HG03060 (cell line): ENCODE data around the gene SIGLEC11.
"Not testable (repeated sequence)": the region's sequence is repeated elsewhere in the genome, so short reads cannot be mapped to it uniquely, and the experiment has no call there.

ENCODE experiments used
- ATAC-seq: cut with Tn5 transposase; IDR thresholded peaks from one replicate; pipeline ENCODE4 v1.9.1; 2021; ENCODE audit warnings: low read depth, moderate number of reproducible peaks; ENCODE audit not compliant: unreplicated experiment

SIGLEC11 gene

DNA sequence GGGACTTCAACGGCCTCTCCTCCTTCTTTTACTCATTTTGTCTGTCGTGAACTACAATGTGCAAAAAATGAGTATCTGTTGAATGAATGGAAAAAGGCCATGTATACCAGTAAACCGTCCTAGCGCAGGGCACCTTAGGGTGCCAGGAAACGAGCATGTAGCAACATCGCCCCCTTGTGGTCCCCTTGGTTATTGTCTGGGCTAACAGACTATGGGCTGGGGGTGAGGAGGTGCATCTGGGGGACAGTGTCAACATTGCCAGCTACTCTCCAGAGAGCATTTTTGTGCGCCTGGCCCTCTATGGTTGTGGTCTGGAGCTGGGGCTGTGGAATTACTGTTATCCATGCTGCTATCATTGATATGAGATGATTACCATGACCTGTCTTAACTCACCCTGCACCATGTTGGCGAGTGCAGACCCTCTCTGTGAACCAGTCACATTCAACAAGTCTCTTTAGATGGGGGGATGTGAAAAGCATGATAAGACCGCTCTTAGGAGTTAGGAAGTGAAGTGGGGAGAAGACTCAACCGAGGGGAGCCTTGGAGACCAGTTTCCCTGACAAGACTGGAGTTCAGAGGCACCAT is 22.8 kb upstream of the SIGLEC11 start:
- ATAC-seq, result no peak

DNA sequence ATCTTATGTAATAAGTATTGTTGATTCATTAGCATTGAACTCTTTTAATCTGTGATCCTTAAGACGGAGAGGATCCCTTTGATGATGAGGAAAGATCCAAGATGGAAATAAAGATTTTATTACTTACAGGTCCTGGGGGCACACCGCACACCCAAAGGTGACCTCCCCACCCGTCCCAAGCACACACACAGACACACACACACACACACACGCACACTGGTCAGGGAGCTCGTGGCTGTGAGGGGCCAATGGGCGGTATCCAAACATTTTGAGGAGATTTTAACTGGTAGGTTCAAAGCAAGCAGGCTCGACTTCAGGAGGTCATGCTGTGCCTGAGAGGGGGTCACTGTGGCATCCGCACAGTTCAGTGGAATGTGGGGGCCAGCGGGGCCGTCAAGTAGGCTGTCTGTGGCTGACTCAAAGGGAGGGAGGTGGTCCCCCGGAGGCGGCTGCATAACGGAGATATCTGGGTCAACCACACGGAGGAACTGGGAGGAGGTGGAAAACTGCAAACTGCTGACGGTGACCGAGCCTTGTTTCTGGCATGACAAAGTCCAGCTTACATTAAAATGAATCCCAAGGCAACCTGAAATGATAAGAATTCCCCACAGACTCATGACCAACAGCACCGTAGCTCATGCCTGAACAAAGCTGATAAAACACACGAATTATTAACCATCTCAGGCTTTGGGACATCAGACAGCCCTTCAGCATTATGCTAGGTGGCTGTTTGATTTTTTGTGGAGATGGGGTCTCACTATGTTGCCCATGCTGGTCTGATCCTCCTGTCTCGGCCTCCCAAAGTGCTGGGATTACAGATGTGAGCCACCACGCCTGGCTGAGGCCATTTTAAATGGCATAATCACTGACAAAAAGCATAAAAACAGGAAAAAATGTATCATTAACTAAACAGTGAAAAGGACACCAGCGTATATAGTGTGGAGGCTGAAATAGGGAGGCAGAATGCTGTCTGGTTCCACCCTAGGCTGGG is 20.9 kb upstream of the SIGLEC11 start:
- no peak for ATAC-seq

DNA sequence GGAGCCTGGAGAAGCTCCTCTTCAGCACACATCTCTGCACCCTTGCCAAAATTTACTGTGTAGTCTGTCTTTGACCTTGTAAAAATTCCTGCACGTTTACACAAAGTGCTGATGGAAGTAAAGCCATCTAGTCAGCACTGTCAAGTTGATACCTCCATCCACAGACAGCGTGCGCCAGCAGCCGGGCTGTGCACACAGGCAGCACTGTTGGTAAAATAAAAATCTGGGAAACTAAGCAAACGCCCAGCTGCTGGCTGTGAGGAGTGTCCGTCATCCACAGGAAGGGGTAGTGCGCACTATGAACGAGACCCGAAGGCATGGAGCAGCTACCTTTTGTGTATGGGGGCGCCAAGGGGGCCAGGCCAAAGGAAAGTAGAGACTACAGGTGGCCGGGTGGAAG is 17.4 kb upstream of the SIGLEC11 start:
- ATAC-seq, result no peak

DNA sequence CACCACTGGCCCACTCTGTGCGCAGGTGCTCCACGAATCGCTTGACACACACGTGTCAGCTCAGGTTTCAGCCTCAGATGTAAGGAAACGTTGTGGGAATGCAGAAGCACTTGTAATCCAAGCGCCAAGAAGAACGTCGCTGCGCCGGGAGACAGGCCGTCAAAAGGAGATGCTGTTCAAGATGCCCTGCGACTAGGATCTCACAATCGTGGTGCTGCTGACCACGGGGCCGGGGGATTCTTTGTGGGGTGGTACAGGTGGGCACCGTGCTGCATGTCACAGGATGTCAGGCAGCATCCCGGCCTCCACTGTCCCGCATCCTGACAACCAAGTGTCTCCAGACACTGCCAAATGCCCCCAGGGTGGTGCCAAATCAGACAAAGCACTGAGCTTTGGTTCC is 16.9 kb upstream of the SIGLEC11 start:
- ATAC-seq, result no peak

DNA sequence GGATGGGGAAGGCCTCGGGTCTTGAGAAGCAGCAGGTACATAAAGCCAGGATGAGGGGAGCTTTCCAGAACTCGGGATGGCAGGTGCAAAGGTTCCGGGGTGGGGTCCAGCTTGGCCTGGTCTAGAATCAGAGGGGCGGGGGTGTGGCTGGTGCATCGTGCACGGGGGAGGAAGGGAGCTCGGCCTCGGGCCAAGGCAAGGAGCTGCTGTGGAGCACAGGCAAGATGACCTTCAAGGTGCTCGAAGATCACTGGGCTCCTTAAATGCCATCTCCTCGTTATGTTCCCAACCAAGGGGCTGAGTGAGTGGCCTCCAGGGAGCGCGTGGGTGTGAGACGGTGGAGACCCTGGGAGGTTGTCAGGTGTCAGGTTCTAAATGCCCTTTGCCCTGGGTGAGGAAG is 16.1 kb upstream of the SIGLEC11 start:
- ATAC-seq, result no peak

DNA sequence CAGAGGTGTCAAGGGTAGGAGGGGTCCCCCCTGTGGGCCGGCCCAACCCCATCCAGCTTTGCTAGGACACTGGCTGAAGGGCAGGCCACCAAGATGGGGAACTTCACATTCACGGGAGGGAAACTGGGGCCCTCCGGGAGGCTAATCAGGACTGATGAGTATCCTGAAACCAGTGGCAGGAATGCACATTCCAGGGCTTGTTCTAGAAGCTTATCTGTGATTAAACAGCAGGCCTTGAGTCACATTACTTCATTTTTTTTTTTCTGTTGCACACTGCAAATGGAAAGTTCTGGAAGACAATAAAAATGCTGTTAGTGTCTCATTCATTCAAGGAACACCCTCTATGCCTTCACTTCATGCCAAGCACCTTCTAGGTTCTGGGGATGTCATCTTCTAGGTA is 15.5 kb upstream of the SIGLEC11 start:
- ATAC-seq, result no peak

DNA sequence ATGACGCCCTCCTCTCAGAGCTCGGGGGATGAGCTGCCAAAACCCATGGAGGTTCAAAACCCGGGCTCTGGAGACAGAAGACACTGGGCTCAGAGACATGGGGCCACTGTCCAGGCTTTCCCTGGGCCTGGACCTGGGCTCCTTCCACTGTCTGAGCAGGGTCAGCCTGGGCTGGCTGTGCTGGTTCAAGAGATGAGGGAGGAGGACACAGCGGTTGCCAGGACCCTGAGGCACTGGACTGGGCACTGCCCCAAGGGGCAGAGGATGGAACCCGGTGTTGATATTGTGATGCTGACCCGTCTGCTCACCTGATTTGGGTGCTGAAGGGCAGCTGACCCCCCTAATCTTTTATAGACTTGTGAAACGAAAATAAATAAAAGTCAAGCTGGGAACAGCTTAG is 14.1 kb upstream of the SIGLEC11 start:
- no peak for ATAC-seq

DNA sequence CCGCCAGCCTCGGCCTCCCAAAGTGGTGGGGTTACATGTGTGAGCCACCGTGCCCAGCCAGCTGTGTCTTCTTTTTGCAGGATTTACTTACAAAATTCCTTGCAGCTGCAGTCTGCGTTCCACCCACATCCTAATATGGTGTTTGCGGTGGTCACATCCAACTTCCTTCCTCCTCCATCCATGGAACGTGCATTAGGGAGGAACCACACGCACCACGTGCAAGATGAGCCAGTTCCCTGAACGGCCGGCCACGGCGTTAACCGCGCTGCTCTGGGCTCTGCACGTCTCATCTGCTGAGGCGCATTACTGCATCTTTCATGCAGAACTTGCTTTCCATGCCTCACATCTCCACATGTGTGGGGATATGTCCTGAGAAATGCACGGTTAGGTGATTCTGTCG is 13.0 kb upstream of the SIGLEC11 start:
- no peak for ATAC-seq

DNA sequence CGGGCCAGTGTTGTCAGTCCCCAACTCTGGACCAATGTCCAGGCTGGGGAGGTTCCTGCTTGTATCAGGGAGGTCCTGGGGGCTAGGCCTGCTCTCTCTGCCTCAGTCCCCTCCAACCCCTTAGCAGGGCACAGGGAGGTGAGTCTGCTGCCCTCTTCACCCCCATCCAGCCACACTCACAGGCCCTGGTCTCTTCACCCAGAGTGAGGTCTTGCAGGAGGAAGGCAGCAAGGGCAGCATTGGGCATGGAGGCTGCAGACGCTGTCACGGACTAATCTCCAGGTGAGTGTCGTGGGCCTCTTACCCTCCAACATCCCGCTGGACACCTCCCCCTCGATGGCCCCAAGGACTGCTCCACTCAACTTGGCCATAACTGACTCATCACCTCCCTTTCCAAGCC is 11.9 kb upstream of the SIGLEC11 start:
- ATAC-seq, result no peak

DNA sequence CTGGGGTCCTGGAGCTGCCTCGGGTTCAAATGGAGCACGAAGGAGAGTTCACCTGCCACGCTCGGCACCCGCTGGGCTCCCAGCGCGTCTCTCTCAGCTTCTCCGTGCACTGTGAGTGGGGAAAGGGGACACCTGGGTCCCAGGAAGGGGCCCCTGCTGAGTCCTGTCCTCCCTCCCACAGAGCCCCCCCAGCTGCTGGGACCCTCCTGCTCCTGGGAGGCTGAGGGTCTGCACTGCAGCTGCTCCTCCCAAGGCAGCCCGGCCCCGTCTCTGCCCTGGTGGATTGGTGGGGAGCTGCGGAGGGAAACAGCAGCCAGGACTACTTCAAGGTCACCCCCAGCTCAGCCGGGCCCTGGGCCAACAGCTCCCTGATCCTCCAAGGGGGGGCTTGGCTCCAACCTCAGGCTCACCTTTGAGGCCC is 11.0 kb upstream of the SIGLEC11 start:
- no peak for ATAC-seq

DNA sequence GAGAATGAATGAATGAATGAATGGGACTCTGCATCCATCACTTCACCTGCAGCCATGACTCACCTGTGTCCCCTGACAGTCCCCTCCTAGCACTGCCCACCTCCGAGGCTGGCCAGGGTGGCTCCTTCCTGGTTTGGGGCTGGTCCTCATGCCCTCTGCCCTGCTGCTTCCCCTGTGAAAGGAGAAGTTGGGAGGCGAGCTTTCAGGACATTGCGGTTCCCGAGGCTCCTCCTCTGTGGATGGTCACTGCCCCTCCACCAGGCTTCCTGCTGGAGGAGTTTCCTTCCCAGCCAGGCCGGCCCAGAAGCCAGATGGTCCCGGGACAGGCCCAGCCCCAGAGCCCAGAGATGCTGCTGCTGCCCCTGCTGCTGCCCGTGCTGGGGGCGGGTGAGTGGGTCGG is 8.4 kb upstream of the SIGLEC11 start:
- ATAC-seq, result not testable (repeated sequence)

DNA sequence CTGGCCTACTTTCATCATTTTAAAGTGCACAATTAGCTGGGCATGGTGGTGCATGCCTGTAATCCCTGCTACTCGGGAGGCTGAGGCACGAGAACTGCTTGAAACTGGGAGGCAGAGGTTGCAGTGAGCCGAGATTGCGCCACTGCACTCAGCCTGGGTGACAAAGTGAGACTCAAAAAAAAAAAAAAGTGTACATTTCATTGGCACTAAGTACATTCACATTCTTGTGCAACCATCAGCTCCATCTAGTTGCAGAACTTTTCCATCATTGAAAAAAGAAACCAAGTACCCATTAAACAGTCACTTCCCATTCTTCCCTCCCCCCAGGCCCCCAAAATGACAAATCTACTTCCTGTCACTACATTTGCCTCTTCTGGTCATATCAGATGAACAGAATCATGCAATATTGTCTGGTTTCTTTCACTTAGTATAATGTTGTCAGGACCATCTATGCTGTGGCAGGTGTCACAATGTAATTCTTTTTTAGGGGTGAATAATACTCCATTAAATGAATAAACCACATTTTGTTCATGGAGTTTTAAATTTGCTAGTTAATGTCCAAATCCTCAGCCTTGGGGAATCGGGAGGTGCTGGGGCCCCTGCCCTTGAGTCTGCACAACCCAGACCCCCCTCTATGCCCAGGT is 7.4 kb upstream of the SIGLEC11 start:
- no peak for ATAC-seq

DNA sequence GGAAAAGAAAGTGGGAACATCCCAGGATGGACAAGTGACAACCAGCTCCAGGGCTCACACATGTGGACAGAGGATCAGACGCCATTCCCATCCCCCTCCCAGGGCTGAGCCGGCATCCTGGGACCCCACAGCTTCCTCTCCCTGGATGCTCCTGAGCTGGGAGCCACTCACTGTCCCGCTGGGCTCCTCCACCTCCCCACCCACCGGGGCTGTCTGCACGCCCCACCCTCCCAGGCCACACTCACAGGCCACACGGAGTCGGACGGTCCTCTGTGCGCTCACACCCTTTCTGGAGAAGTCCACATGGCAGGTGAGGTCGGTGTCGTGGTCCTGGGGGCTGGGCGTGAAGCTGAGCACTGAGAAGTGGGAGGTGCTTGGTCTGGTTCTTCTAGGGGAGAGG is 1.1 kb downstream of the SIGLEC11 start:
- ATAC-seq, result not testable (repeated sequence)

DNA sequence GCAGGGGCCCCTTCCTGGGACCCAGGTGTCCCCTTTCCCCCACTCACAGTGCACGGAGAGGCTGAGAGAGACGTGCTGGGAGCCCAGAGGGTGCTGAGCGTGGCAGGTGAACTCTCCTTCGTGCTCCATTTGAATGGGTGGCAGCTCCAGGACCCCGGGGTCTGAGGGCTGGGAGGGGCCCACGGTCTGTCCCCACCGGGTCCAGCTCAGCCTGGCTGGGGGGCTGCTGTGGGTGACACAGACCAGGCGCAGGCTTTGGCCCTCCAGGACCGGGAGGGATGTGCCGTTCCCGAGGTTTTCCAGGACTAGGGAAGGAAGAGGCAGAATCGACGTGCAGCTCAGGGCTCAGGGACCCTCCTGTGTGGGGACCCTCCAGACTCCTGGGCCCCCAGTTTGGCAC is 2.4 kb downstream of the SIGLEC11 start:
- ATAC-seq, result not testable (repeated sequence)

DNA sequence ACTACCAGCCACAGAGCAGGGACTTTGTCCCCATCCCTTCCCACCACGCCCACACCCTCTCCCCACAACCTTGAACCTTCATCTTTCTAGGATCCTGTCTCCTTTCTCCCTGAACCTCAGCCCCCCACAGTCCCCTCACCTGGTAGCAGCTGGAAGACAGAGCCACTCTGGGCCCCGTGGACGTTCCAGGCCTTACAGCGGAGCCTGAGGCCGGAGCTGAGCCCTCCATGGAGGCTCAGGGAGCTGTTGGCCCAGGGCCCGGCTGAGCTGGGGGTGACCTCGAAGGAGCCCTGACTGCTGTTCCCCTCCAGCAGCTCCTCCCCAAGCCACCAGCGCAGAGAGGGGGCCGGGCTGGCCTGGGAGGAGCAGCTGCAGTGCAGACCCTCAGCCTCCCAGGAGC is 2.8 kb downstream of the SIGLEC11 start:
- not testable (repeated sequence) for ATAC-seq

DNA sequence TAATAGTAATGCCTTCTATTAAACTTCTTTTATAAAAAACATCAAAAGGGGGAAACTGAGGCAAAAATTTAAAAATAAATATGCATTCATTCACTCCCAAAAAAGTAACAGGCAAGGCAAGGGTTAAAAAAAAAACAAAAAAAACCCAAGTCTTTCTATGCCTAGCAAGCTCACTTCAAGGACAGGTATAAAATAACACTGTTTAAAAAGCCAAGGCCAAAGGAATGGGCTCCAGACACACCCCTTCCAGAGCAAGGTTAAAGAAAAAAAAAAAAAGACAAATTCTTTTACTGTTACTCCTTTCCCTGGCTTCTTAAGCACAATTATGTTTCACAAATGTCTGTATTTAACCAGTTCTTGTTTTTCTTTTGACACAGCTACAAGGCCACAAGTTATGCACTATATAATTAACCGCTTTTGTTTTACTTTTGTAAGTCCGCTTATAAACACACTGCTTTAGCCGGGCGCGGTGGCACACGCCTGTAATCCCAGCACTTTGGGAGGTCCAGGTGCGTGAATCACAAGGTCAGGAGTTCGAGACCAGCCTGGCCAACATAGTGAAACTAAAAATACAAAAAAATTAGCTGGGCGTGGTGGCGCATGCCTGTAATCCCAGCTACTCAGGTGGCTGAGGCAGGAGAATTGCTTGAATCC is 3.6 kb downstream of the SIGLEC11 start:
- no peak for ATAC-seq

DNA sequence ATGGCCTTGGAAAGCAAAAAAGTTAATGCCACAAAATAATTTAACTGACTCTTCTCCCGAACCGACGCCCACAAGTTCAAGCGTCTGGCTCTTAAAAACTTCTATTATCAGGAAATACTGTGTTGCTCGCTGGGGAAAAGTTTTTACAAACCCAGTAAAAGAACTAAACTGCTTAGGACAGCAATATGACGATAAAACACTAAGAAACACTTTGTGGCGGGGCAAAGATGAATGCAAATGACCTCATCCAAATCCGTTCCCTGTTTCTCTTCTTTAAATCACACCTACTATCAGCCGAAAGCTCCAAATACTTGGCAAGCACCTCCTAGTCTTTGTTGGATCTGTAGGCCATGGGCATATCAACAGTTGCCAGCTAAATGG is 4.9 kb downstream of the SIGLEC11 start:
- no peak for ATAC-seq

DNA sequence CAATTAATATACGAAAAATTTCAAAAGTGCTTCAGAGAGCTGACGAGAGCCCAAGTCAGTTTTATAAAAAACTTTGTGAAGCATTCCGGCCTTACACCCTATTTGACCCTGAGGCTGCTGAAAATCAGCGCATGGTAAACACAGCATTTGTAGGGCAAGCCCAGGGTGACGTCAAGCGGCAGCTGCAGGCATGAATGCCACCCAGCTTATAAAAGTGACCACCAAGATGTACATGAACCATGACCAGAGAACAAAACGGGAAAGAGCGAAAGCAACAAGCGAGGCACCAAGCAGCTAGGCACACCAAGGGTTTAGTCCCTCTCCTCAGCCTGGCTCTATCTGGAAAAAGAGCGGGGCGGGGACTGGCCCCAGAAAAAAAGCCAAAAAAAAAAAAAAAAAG is 6.0 kb downstream of the SIGLEC11 start:
- ATAC-seq, result no peak

DNA sequence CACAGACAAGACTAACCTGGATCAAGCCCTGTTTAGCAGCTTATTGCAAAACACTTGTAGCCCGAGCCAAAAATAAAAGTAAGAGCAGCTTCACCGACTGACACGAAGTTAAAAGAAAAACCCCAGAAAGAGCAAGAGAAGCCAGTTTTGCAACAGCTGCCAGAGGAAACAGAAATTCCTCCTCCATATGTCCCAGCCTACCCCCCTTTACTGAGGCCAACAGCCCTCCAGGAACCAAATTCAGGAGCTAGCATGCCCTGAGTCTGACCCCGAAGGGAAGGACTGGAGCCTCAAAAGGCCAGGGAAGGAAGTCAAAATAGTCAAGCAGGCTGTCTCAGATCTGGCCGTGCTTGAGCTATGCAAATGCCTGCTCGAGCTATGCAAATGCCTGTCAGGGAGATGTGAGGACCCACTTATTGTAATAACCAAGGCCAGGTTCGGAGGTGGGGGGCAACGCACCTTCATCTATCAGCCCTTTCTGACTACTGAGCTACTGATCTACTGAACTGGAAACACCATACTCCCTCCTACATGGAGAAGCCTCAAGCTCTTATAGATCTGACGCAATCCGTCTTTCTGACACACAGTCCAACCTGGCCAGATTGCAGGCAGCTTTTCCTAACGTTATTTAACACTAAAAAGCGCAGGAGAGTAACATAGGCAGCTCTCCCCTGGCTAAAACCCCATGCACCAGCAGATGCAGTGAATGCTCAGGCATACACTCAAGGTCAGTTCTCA is 6.7 kb downstream of the SIGLEC11 start:
- ATAC-seq, result no peak

DNA sequence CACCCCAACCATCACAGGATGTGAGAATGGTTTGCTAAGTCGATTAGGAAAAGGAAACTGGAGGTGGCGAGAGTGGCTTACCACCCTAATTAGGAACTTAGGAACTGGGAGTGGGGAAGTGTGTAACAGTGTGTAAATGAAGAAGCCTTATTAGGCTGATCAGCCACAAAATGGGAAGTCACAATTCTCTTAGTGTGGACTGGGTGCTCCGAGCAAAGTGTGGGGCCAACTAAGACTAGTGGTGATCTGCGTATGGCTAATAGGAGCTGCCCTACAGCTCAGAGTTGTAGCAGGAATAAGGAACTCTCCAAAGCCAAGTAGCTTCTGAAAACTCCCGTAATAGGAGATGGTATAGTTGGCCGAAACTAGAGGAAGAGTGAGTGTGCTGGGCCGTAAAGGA is 7.6 kb downstream of the SIGLEC11 start:
- no peak for ATAC-seq
